Activated CD4-positive, alpha-beta memory T cell treated with anti-CD3 and anti-CD28 coated beads, Interleukin-2, amount 10 ng/mL, durations not matched to agents 7 days and 5 days (primary cell): Measurements from ENCODE around the gene CMSS1. TPM values are rescaled to one million over a fixed set of nuclear protein-coding genes. Genes with fewer than 3 reads are reported as not detected.
A peak's percentile ranks its signal among the peaks of the same experiment; 100 is the strongest.

Experiments used
- CTCF ChIA-PET: fragments of 350-600 bp; sonication (Branson Sonifier 250); formaldehyde crosslinking; loops from one replicate; lab custom pipeline; 2021; ENCODE audit warnings: antibody characterized with exemption, inconsistent platforms; lab: Charles Lee
- POLR2A ChIA-PET: fragments of 350-600 bp; sonication (Branson Sonifier 250); formaldehyde crosslinking; loops from one replicate; lab custom pipeline; 2021; ENCODE audit warnings: antibody characterized with exemption; lab: Charles Lee
- DNase-seq: peaks from one replicate; pipeline ENCODE4 v3.0.0-alpha.2; 2020
- H3K27ac Mint-ChIP-seq: one replicate; pipeline ENCODE4 v1.8.0; 2021; ENCODE audit warnings: mild to moderate bottlenecking, mixed read lengths
- H3K27me3 Mint-ChIP-seq: one replicate; pipeline ENCODE4 v1.8.0; 2021; ENCODE audit warnings: mixed read lengths
- H3K36me3 Mint-ChIP-seq: one replicate; pipeline ENCODE4 v1.8.0; 2021; ENCODE audit warnings: low read depth, mixed read lengths
- H3K4me1 Mint-ChIP-seq: one replicate; pipeline ENCODE4 v1.8.0; 2021; ENCODE audit warnings: mixed read lengths
- H3K4me3 Mint-ChIP-seq: one replicate; pipeline ENCODE4 v1.8.0; 2021; ENCODE audit warnings: mild to moderate bottlenecking, mixed read lengths
- H3K9me3 Mint-ChIP-seq: one replicate; pipeline ENCODE4 v1.8.0; 2021; ENCODE audit warnings: mixed read lengths
- total RNA-seq, 2 experiments: library from RNA; stranded (reverse); gene quantifications; one replicate each; pipeline ENCODE4 v1.2.3, GENCODE V29; 2021

Gene CMSS1
- total RNA-seq, 2 experiments from 2014 or later, result 28.0 to 31.0 TPM

GRCh38 chr3:99884484-99884883 is 66.8 kb downstream of the CMSS1 start:
- DNase-seq, result no peak
- H3K4me1 Mint-ChIP-seq, result peaks cover 27% of the 10 kb centered on the region
- POLR2A ChIA-PET, result interaction anchor here (0.9 to 2.2 kb wide), 2 partner anchors 14 to 376 kb away, joined by 3 to 11 read pairs; no protein-coding TSS in a partner anchor
- peak overlapping the region; percentile 67 for H3K27ac Mint-ChIP-seq
- no peaks in the 10 kb centered on the region for H3K27me3 Mint-ChIP-seq
- CTCF ChIA-PET, result interaction anchor here (1.1 to 1.5 kb wide), 5 partner anchors 9 to 433 kb away, joined by 3 to 6 read pairs (median 4); no protein-coding TSS in a partner anchor
- H3K36me3 Mint-ChIP-seq, result peaks cover 4% of the 10 kb centered on the region
- no peak overlapping the region for H3K4me3 Mint-ChIP-seq
- H3K9me3 Mint-ChIP-seq, result peaks cover 3% of the 10 kb centered on the region

GRCh38 chr3:99885085-99885484 is 67.4 kb downstream of the CMSS1 start:
- CTCF ChIA-PET, result interaction anchor here (1.1 to 1.5 kb wide), 4 partner anchors 10 to 432 kb away, joined by 3 to 6 read pairs (median 4); no protein-coding TSS in a partner anchor
- Mint-ChIP-seq H3K9me3 (peaks cover 3% of the 10 kb centered on the region), H3K27me3 (no peaks in the 10 kb centered on the region), H3K27ac (no peak overlapping the region), H3K4me1 (peaks cover 27% of the 10 kb centered on the region), H3K4me3 (peak overlapping the region; percentile 18), H3K36me3 (peaks cover 4% of the 10 kb centered on the region)
- no peak for DNase-seq
- POLR2A ChIA-PET, result interaction anchor here (2.2 kb wide), 1 partner anchor 14 kb away, joined by 11 read pairs; no protein-coding TSS in a partner anchor

- CTCF ChIA-PET, result no interaction called here
- Mint-ChIP-seq H3K9me3 (peaks cover 3% of the 10 kb centered on the region), H3K4me1 (peaks cover 27% of the 10 kb centered on the region), H3K36me3 (peaks cover 4% of the 10 kb centered on the region), H3K27ac (peak overlapping the region; percentile 3), H3K4me3 (no peak overlapping the region), H3K27me3 (no peaks in the 10 kb centered on the region)
- no peak for DNase-seq
- POLR2A ChIA-PET, result no interaction called here
Measured at GRCh38 chr3:99885851-99886250, 68.2 kb downstream of the CMSS1 start.

- Mint-ChIP-seq H3K9me3 (peaks cover 3% of the 10 kb centered on the region), H3K4me3 (no peak overlapping the region), H3K27me3 (no peaks in the 10 kb centered on the region), H3K27ac (no peak overlapping the region), H3K4me1 (peaks cover 2% of the 10 kb centered on the region), H3K36me3 (no peaks in the 10 kb centered on the region)
- no peak for DNase-seq
- CTCF ChIA-PET, result interaction anchor here (0.6 kb wide), 2 partner anchors 182 to 339 kb away, joined by 3 to 4 read pairs; no protein-coding TSS in a partner anchor
- POLR2A ChIA-PET, result no interaction called here
Measured at GRCh38 chr3:99891610-99892285, 74.1 kb downstream of the CMSS1 start.

- Mint-ChIP-seq H3K27ac (no peak overlapping the region), H3K27me3 (no peaks in the 10 kb centered on the region), H3K36me3 (no peaks in the 10 kb centered on the region), H3K4me3 (no peak overlapping the region), H3K4me1 (peaks cover 2% of the 10 kb centered on the region), H3K9me3 (peaks cover under 1% of the 10 kb centered on the region)
- POLR2A ChIA-PET, result no interaction called here
- CTCF ChIA-PET, result no interaction called here
- DNase-seq, result no peak
Measured at GRCh38 chr3:99892332-99892731, 74.7 kb downstream of the CMSS1 start.

GRCh38 chr3:99895131-99895696 is 77.6 kb downstream of the CMSS1 start:
- Mint-ChIP-seq H3K4me3 (no peak overlapping the region), H3K27me3 (no peaks in the 10 kb centered on the region), H3K36me3 (no peaks in the 10 kb centered on the region), H3K9me3 (no peaks in the 10 kb centered on the region), H3K27ac (no peak overlapping the region), H3K4me1 (peaks cover 2% of the 10 kb centered on the region)
- ChIA-PET CTCF (no interaction called here), POLR2A (interaction anchor here (1.2 kb wide), 1 partner anchor 26 kb away, joined by 3 read pairs; no protein-coding TSS in a partner anchor)
- DNase-seq, result no peak

- CTCF ChIA-PET, result no interaction called here
- H3K9me3 Mint-ChIP-seq, result no peaks in the 10 kb centered on the region
- no peak overlapping the region for H3K4me3 Mint-ChIP-seq
- no peaks in the 10 kb centered on the region for H3K27me3 Mint-ChIP-seq
- no peak overlapping the region for H3K27ac Mint-ChIP-seq
- DNase-seq, result no peak
- POLR2A ChIA-PET, result interaction anchor here (1.2 kb wide), 1 partner anchor 27 kb away, joined by 3 read pairs; no protein-coding TSS in a partner anchor
- H3K4me1 Mint-ChIP-seq, result peaks cover 2% of the 10 kb centered on the region
- no peaks in the 10 kb centered on the region for H3K36me3 Mint-ChIP-seq
Measured at GRCh38 chr3:99895703-99896441, 78.2 kb downstream of the CMSS1 start.

- CTCF ChIA-PET, result no interaction called here
- no peaks in the 10 kb centered on the region for H3K36me3 Mint-ChIP-seq
- H3K9me3 Mint-ChIP-seq, result no peaks in the 10 kb centered on the region
- no peak overlapping the region for H3K4me3 Mint-ChIP-seq
- POLR2A ChIA-PET, result no interaction called here
- no peak for DNase-seq
- H3K27me3 Mint-ChIP-seq, result no peaks in the 10 kb centered on the region
- H3K27ac Mint-ChIP-seq, result no peak overlapping the region
- H3K4me1 Mint-ChIP-seq, result peaks cover 5% of the 10 kb centered on the region
Measured at GRCh38 chr3:99896482-99896881, 78.8 kb downstream of the CMSS1 start.

GRCh38 chr3:99899603-99900002 is 81.9 kb downstream of the CMSS1 start:
- DNase-seq, result no peak
- H3K27ac Mint-ChIP-seq, result no peak overlapping the region
- no peaks in the 10 kb centered on the region for H3K36me3 Mint-ChIP-seq
- ChIA-PET CTCF (no interaction called here), POLR2A (no interaction called here)
- H3K9me3 Mint-ChIP-seq, result no peaks in the 10 kb centered on the region
- H3K4me1 Mint-ChIP-seq, result peaks cover 10% of the 10 kb centered on the region
- no peak overlapping the region for H3K4me3 Mint-ChIP-seq
- H3K27me3 Mint-ChIP-seq, result no peaks in the 10 kb centered on the region

GRCh38 chr3:99900248-99900647 is 82.6 kb downstream of the CMSS1 start:
- ChIA-PET CTCF (interaction anchor here (0.9 kb wide), 1 partner anchor 68 kb away, joined by 4 read pairs; no protein-coding TSS in a partner anchor), POLR2A (no interaction called here)
- H3K4me1 Mint-ChIP-seq, result peaks cover 10% of the 10 kb centered on the region
- no peak overlapping the region for H3K4me3 Mint-ChIP-seq
- no peak overlapping the region for H3K27ac Mint-ChIP-seq
- no peak for DNase-seq
- H3K27me3 Mint-ChIP-seq, result no peaks in the 10 kb centered on the region
- no peaks in the 10 kb centered on the region for H3K36me3 Mint-ChIP-seq
- no peaks in the 10 kb centered on the region for H3K9me3 Mint-ChIP-seq

GRCh38 chr3:99901200-99901926 is 83.7 kb downstream of the CMSS1 start:
- POLR2A ChIA-PET, result no interaction called here

GRCh38 chr3:99902091-99902490 is 84.4 kb downstream of the CMSS1 start:
- Mint-ChIP-seq H3K27me3 (no peaks in the 10 kb centered on the region), H3K27ac (no peak overlapping the region)
- CTCF ChIA-PET, result no interaction called here

More at GRCh38 chr3:99901200-99901926, 83.7 kb downstream of the CMSS1 start:
- Mint-ChIP-seq H3K27me3 (no peaks in the 10 kb centered on the region), H3K9me3 (no peaks in the 10 kb centered on the region), H3K36me3 (no peaks in the 10 kb centered on the region), H3K4me1 (peaks cover 9% of the 10 kb centered on the region), H3K4me3 (no peak overlapping the region), H3K27ac (no peak overlapping the region)
- CTCF ChIA-PET, result no interaction called here
- DNase-seq, result no peak

More at GRCh38 chr3:99902091-99902490, 84.4 kb downstream of the CMSS1 start:
- Mint-ChIP-seq H3K36me3 (no peaks in the 10 kb centered on the region), H3K4me1 (peaks cover 9% of the 10 kb centered on the region), H3K9me3 (no peaks in the 10 kb centered on the region), H3K4me3 (no peak overlapping the region)
- POLR2A ChIA-PET, result no interaction called here
- DNase-seq, result no peak
